HG03159 (cell line): Measurements from ENCODE around the gene RGS10.

Experiments used
- ATAC-seq: cut with Tn5 transposase; IDR thresholded peaks from one replicate; pipeline ENCODE4 v1.9.1; 2021; ENCODE audit warnings: mild to moderate bottlenecking, moderate library complexity; ENCODE audit not compliant: unreplicated experiment

Gene RGS10

GRCh38 chr10:119499677-119500002 is 42.9 kb downstream of the RGS10 start:
- no peak for ATAC-seq

GRCh38 chr10:119498889-119499676 is 43.4 kb downstream of the RGS10 start:
- no peak for ATAC-seq

GRCh38 chr10:119497243-119497642 is 45.3 kb downstream of the RGS10 start:
- no peak for ATAC-seq

DNA sequence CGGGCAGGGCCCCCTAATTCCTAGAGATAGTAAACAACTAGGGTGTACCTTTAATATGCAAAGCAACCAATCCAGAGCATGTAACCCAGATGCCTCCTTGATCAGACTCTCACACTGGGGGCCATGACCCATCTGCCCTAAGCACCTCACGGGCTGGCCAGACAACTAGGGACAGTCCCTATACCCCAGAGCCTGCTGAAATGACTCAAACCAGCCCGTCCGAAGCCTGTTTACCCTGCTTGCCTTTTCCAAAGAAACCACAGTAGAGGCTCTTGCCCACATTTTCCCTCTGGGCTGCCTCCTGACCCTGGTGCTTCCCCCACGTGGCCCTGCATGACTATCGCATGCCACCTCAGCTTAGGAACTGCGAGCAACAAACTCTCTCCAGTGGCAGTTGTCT is 46.2 kb downstream of the RGS10 start:
- ATAC-seq, result peak; percentile 82

DNA sequence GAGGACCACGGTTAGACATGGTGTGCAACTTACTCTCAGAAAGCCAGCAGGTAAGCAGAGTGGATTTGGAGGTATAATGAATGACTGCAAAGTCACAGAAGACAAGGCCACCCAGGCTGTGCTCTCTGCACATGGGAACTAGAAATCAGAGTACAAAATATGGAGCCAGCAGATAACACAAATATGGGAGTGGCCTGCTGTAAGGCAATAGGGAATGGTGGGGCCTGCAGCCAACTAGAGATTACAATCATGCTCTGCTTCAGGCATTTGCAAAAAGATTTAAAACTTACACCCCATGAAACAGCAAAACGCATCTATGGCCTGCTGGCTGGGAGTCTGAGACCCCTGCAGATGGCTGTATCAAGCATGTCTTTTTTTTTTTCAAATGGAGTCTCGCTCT is 47.0 kb downstream of the RGS10 start:
- ATAC-seq, result no peak

GRCh38 chr10:119495021-119495505 is 47.5 kb downstream of the RGS10 start:
- ATAC-seq, result no peak

GRCh38 chr10:119494236-119495020 is 48.1 kb downstream of the RGS10 start:
- ATAC-seq, result no peak

GRCh38 chr10:119493155-119493554 is 49.4 kb downstream of the RGS10 start:
- no peak for ATAC-seq

- ATAC-seq, result no peak
Observed at GRCh38 chr10:119491966-119492757, 50.4 kb downstream of the RGS10 start.

DNA sequence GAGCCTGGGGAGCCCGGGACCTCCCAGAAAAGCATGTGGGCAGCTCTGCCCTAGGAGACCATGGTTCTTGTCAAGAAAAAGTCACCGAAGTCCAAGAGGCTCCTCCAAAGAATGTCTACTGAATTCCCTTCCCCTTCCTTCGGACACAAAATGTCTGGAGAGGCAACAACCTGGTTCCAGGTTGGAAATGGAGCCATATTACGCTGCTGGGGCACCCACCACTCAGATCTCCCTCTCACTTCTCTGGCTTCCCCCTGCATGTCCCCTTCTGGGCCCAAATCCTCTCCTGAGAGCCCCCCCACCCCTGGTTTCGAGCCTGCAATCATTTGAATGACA is 52.6 kb downstream of the RGS10 start:
- no peak for ATAC-seq

DNA sequence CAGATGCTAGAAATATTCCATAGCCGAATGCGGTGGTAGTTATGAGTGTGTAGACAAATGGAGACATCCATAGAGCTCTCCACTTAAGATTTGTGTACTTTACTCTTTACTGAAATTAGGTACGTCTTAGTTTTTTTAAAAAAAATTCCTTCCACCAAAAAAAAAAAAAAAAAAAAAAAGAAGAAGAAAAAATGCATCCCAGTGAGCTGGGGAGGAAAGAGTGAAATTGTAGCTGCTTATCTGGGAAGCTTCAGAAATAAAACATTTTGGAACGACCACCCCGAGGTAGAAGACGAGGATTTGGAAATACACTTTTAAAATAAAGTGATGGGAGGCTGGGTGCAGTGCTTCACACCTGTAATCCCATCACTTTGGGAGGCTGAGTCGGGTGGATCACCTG is 53.8 kb downstream of the RGS10 start:
- no peak for ATAC-seq

- no peak for ATAC-seq
Observed at GRCh38 chr10:119483839-119484238, 58.7 kb downstream of the RGS10 start.

GRCh38 chr10:119483001-119483400 is 59.5 kb downstream of the RGS10 start:
- ATAC-seq, result no peak

DNA sequence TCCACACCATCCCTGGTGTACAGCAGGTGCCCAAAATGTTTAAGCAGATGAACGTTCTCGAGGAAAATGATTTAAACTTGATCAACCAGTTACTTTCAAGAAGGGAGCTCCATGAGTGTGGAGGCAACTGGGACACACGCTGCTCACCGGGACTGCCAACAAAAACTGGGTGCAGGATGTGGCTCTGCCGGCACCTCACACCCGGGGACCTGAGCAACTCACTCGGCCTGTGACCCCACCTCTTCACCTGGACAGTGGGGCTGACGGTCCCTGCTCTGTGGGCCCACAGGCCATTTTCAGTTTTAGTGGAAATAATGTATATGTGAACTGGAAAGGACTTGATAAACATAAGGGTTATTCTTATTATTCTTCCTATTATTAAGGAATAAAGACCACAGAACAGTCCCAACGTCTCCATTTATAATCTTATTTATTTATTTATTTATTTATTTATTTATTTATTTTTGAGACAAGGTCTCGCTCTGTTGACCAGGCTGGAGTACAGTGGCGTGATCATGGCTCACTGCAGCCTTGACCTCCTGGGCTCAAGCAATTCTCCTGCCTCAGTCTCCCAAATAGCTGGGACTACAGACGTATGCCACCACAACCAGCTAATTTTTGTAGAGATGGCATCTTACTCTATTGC is 60.6 kb downstream of the RGS10 start:
- ATAC-seq, result no peak

- ATAC-seq, result no peak
Observed at GRCh38 chr10:119480667-119481066, 61.9 kb downstream of the RGS10 start.

DNA sequence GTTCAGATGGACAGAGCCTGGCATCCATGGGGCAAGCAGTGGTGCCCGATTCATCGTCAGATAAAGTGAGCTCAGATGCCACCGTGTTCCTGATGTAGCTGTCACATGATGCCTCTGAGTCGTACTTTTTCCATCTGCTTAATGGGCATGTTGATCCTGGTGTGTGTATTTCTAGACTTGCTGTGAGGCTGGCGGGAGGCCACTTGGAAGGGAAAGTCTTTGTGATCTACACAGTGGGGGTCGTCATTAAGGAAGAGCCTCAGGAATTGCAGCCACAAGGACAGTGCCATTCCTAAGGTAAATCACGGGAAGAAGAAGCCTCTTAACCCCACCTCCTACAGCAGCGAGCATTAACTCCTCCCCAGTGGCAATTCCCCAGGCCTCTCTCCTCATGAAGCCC is 63.0 kb downstream of the RGS10 start:
- ATAC-seq, result no peak

- ATAC-seq, result no peak
Observed at GRCh38 chr10:119478811-119479341, 63.6 kb downstream of the RGS10 start.

DNA sequence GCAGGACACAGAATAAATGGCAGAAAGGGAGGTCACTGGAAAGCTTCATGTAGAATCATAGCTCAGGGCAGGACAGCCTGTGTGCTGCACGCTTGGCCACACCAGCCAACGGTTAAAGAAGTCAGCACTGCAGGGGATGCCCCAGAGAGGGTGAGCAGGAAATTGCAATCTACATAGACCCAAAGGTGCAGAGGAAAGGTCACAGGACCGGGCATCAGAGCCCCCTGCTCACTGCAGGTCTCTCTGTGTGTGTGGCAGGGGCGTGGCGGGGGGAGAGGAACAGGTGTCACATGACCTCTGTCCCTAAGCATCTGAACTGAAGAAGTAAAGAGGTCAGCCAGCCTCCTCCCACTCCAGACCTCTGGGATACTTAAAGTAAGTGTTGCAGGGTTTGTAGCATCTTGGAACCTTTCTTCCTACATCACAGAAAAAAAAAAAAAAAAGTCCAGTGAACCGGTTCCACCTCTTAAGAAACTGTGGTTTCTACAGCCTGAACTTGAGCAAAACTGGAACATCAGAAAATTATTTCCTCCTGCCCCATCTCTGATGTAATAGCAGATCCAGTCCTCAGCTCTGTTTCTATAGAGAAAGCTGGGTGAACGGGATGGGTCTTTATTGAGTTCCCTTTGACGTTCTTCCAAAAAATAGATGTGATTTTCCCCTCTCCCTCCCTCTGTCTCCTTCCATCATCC is 64.3 kb downstream of the RGS10 start:
- peak; percentile 87 for ATAC-seq

- peak; percentile 38 for ATAC-seq
Observed at GRCh38 chr10:119477444-119477843, 65.1 kb downstream of the RGS10 start.

GRCh38 chr10:119474606-119475005 is 67.9 kb downstream of the RGS10 start:
- no peak for ATAC-seq
